NCI-H1105 (cell line): ENCODE measurements around the gene CIITA.

Source experiments
- DNase-seq: peaks from one replicate; lab custom pipeline; 2025; lab: John Stamatoyannopoulos, UW

The CIITA gene

GRCh38 chr16:10849736-10850477, 27.1 kb upstream of the CIITA start:
- no peak for DNase-seq

- DNase-seq, result no peak
These were observed 26.5 kb upstream of the CIITA start for GRCh38 chr16:10850478-10850850.

GRCh38 chr16:10851512-10851911, 25.5 kb upstream of the CIITA start:
- DNase-seq, result no peak

DNA sequence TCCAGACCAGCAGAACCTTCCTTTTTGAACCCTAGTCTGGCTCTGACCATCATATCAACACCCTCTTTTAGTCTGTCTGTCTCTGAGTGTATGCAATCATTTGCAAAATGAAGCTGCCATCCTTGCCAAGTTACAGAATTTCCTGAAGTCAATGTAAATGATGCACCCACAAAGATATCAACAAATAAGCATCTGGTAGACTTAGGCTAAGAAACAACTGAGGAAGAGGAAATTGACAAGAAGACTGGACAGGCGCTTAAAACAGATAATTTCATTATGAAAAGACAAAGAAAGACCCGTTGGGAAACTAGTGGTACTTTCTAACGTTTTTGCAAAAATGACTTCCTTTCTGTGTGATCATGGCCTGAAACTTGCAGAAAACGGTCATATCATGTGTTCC, 24.7 kb upstream of the CIITA start:
- DNase-seq, result no peak

DNA sequence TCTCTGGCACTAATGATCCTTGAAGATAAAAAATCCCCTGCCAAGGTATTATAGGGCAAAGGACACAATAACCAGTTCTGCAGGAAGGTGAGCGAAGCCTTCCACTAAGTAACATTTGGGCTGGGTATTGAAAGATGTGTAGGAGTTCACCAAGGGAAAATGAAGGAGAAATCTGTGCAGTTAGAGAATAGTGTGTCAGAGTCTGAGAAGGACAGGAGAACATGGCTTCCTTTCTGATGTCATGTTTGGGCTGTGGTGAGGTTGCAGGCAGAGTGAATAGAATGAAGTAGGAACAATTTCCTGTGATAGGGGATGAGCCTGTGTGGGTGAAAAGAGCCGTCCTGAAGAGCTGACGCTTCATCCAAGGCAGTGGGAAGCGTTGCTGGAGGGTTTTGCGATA, 24.1 kb upstream of the CIITA start:
- no peak for DNase-seq

- DNase-seq, result no peak
These were observed 21.0 kb upstream of the CIITA start for GRCh38 chr16:10856042-10856441.

DNA sequence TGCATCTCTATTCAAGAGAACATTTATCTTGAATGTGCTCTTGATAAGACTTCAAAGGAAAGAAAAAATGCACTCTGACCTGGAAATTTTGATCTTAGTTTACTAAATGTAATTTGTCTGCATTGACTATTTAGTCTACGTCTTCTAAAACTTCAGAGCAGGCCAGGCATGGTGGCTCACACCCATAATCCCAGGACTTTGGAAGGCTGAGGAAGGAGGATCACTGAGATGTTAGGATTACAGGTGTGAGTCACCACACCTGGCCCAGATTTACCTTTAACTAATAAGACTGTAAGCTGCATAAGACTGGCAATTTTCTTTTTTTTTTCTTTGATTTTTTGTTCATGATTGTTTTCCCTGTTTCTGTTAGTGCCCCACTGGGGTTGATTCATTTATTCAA, 18.8 kb upstream of the CIITA start:
- DNase-seq, result no peak

- DNase-seq, result no peak
These were observed 18.0 kb upstream of the CIITA start for GRCh38 chr16:10859020-10859419.

DNA sequence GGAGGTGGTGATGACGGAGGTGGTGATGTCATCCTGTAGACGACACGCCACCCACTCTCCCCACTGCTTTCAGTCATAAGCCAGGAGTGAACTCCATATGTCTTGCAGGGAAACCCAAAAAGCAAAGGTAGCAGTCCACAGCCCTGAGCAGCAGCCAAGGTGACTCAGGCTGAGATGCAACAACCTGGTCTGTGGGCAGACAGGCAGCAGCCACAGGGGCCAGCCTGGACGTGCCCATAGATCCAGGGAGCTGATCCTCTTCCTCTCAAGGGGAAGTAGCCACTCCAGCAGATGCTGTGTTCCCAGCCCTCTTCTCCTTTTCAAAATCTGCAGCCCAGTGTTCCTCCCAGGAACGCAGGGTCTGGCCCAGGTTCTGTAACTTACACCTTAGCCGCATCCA, 17.3 kb upstream of the CIITA start:
- DNase-seq, result no peak

DNA sequence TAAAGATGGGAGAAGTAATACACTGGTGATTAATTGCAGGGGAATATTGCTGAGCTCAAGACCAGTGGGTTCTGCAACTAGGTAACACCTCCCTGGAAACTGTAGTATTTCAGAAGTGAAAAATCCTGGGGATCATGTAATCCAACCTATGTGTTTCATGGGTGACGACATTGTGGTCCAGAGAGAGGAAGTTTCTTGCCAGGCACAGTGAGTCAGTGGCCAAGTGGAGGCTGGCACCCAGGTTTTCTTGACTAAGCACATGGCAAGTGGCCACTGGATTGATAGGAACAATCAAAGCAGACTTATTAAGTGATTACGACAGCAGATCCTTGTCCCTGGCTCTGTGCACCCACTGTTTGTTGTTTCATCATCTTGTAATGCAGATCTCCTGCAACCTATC, 14.6 kb upstream of the CIITA start:
- no peak for DNase-seq

GRCh38 chr16:10865991-10866966, 10.7 kb upstream of the CIITA start:
- DNase-seq, result no peak

- no peak for DNase-seq
These were observed 9.8 kb upstream of the CIITA start for GRCh38 chr16:10867199-10867598.

GRCh38 chr16:10868104-10868595, 8.9 kb upstream of the CIITA start:
- DNase-seq, result no peak

DNA sequence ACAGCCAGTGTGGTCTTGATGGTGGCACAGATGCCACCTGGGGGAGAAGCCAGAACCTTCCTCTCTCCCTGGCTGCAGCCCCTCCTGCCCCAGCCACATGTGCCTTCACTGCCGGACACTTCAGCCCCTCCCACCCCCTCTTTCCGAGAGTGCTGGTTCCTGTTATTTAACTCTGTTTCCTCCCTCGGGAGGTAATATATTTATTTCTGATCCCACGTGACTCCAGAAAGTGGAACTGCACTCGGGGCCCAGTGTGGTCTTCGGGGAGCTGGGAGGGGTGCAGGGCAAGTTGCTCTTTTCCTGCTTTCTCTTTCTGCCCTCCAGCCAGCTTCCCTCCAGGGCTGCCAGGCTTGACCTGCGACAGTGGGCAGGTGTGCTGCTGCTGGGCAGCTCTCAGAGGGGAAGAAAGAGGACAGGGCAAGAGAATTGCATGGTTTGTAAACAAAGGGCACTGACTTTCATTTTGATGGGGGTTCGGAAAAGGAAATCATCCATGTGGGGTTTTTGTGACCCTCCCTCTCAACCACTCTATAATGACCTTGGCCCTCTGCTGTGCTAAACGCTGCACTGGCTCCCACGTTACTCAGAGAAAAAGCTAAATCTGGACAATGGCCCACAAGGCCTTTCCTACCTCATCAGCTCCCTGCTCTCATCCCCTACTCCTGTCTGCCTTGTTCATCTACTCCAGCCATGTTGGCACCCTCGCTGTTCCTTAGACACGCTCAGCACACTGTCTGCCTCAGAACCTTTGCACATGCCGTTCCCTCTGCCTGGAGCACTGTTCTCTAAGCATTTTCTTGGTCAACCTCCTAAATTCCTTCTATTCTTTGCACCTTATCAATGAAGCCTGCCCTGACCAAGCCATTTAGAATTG, 8.2 kb upstream of the CIITA start:
- no peak for DNase-seq

DNA sequence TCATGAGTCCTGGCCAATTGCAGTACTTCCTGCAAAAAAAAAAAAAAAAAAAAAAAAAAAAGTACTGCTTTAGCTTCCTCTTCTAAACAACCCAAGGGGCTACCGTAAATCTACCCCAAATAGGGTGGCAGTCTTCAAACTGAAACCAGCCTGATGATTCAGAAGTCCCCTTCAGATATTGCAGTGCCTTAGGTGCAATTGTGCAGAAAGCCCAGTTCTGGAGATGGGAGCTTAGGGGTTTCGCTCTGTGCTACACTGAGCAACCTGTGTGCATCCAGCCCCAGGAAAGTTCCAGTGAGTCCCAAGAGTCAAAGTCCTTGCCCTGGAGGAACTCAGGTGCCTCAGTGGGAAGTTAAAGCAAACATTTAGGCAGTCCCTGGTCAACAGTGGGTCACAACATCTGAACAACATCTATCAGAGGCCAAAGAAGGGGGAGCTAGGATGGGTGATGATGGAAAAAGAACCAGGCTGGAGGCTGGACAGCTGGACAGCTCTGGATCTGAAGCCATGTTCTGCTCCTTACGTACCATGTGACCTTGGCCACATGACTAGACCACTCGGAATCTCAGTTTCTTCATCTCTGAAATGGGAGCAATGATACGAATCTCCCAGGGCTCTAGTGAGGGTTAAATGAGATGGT, 6.7 kb upstream of the CIITA start:
- no peak for DNase-seq

GRCh38 chr16:10870808-10871156, 6.2 kb upstream of the CIITA start:
- no peak for DNase-seq

DNA sequence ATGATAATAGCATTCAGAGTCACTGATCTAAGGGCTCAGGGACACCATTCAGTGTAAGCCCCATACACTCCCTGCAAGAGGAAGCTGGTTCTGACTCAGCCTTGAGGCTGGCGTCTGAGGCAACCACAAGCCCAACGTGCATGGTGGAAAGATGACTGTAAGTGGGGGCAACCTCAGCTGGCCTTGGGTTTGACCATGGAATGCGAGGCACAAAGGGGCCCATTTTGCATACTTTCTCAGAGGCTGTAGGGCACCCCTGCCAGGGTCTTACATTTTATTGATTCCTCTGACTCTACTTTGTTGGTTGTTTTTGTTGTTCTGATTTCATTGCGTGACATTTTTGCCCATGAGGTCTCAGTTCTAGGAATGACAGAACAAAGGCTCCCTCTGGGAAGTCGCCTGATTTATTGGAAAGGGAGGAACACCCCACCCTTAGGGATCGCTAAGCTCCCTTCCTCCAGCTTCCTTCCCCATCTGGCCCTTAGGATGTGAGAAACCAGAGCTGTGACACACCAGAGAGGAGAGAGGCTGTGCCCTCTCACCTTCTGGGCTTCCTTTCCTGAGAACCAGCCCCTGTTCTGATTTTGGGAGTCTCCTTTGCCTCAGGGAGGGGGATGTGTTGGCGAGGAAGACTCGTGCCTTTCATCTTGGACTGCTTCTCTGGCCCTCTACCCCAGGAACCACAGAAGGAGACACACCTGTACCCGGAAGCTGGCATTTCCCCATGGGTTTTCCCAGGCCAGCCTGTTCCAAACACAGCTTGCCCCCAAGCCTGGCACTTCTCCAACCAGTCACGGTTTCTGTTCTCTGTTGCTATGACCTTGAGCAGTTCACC, 5.6 kb upstream of the CIITA start:
- DNase-seq, result no peak

DNA sequence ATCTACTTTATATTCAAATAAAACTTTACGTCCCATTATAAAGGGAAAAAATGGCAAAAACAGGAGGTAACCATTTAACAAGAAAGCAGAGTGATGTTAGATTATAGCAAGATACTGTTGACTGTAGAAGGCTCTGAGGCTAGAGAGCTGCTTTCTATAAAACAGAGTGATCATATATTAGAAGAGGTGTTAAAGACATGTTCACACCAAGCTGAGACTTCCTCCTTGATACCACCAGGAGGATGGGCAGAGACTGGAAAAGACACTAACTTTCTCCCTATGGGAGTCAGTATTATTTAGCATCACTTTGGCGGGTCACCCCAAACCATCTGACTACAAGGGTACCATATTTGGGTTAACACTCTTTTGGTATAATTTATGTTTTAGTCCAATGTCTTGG, 687 bp upstream of the CIITA start:
- no peak for DNase-seq

- no peak for DNase-seq
These were observed 507 bp downstream of the CIITA start for GRCh38 chr16:10877472-10877946.

GRCh38 chr16:10878328-10878643, 1.3 kb downstream of the CIITA start:
- no peak for DNase-seq
